Measurements from ENCODE around the gene PAM16.
"Not testable (repeated sequence)": the region's sequence is repeated elsewhere in the genome, so short reads cannot be mapped to it uniquely, and the experiment has no call there.

The PAM16 gene

DNA sequence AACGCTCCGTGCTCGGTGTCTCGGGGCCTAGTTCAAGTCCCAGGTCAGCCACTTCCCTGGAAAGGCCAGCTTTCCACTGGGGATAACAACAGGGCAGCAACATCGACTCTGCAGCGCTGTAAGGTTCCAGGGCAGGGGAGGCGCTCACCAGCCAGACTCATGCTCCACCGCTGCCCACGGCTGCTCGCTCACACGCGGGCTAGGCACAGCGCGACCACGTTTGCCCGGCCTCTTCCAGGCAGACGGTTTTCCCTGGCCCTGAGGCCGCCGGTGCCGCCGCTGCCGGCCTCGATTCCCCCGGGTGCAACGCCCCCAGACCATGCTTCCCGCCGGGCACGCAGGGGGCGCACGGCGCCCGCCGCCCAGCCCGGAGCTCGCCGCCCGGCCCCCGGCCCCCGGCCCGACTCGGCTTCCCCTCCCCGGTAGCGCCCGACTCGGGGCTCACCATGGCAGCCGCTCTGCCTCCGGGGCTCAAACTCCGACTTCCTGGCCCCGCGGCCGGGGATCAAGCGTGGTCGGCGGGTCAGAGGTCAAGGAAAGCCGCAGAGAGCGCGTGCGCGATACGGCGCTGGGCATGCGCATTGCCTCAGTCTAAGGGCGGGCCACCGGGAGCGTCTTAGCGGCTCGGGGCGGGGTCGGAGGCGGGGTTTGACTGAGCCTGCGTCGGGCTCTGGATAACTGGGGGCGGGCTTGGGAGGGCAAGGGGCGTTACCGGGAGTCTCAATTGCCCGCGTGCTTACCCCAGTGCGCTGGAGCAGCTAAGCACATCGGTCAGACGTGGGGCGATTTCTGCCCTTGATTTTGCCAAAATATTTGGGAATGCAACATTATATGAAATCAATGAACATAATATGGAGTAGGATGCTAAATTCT lies at the start of gene PAM16:
TSS of gene PAM16 (minus strand) at position 535 of the 873 bp plus-strand sequence. CDS start at position 448, 87 bp downstream.
- peak; percentile 96 for DNase-seq

- DNase-seq: no peak
Measured at GRCh38 chr16:4399001-4399730, 48.0 kb upstream of the PAM16 start.

- DNase-seq: no peak
Measured at GRCh38 chr16:4395055-4395726, 44.1 kb upstream of the PAM16 start.

GRCh38 chr16:4393850-4394249 lies 42.7 kb upstream of the PAM16 start:
- DNase-seq: not testable (repeated sequence)

DNA sequence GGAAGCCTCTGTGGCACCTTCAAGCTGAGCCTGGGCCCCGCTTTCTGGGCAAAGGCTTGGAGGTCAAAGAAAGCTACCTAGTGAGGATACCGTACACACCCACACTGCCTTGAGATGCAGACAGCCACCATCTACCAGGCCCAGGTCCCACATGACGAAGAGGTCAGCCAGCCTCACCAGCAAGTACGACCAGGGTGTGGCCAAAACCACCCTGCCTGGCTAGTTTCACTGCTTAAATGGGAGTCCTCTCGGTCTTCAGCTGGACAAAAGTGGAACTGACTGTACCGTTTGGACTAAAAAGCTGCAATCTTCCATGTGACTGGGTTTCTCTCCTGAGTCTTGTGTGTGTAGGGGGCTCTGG lies 42.1 kb upstream of the PAM16 start:
- no peak for DNase-seq

DNA sequence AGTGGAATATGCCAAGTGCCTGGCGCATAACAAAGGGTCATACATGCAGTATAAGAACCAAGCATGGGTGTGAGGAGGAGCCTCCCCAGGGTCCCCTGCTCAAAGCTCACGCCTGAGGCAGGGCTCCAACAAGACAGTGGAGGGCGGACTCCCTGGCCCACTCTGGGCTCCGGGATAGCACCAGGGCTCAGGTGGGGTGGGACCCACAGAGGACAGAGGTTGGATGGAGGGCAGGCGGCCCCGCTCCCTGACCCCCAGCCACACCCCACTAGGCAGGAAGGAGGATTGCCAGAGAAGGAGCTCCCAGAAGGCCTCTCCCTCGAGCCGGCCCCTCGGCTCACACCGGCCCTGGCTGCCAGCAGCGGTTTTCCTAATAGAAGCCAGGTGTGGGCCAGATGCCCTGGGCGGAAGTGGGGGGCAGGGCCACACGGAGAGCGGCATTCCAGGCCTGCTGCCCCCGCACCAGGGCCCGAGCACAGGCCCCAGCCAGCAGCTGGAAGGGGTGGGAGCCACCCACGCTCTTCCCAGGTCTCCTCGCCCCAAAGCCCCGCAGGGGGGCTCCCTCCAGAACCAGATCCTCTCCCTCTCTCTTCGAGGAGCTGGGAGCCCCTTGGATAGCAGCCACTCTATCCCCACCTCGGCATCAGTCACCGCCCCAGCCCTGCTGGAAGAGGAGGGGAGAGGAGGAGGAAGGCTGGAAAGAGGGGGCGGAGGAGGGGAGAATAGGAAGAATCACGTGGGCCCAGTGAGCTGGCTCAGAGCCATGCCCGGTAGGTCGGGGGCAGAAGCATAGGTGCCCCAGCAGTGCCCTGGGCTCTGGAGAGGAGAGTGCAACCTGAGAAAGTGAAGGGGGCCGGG lies 41.5 kb upstream of the PAM16 start:
- no peak for DNase-seq

- DNase-seq: no peak
Measured at GRCh38 chr16:4391631-4392381, 40.7 kb upstream of the PAM16 start.

- DNase-seq: no peak
Measured at GRCh38 chr16:4390266-4391260, 39.4 kb upstream of the PAM16 start.

- DNase-seq: no peak
Measured at GRCh38 chr16:4389051-4389955, 38.2 kb upstream of the PAM16 start.

DNA sequence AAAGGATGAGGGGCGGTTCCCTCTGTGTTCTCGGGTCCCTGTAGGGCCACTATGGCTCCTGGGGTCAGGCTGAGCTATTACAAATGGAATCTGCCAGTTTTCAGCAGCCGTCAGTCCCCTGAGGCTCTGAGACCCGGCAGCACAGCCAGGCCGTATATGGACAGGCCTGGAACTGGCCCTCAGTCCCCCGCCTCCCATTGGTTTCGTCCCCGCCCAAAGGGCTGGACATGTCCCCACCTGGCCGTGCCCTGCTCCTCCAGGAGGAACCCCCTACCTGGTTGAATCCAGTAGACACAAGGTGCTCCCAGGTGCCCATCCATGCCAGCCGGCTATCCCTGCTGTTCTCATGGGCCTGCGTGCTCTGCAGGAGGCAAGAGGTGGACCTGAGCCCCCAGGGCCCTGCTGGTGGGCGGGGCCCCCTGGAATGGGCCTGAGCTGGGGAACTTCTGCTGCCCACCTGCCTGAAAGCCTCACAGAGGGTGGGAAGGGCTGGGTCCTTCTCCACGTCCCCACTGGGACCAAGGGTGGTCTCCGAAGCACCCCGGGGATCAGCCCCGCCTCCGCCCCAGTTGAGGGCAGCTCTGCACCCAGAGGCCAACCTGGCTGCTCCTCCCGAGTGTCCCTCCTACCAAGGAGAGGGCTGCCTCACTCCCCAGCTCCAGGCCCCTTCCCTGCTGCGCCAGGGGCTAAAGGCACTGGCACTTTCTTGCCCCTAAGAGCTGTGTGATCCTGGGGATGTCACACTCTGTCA lies 37.3 kb upstream of the PAM16 start:
- no peak for DNase-seq

GRCh38 chr16:4387781-4388180 lies 36.7 kb upstream of the PAM16 start:
- DNase-seq: no peak

- DNase-seq: no peak
Measured at GRCh38 chr16:4386951-4387565, 35.9 kb upstream of the PAM16 start.

- DNase-seq: no peak
Measured at GRCh38 chr16:4386451-4386805, 35.3 kb upstream of the PAM16 start.

DNA sequence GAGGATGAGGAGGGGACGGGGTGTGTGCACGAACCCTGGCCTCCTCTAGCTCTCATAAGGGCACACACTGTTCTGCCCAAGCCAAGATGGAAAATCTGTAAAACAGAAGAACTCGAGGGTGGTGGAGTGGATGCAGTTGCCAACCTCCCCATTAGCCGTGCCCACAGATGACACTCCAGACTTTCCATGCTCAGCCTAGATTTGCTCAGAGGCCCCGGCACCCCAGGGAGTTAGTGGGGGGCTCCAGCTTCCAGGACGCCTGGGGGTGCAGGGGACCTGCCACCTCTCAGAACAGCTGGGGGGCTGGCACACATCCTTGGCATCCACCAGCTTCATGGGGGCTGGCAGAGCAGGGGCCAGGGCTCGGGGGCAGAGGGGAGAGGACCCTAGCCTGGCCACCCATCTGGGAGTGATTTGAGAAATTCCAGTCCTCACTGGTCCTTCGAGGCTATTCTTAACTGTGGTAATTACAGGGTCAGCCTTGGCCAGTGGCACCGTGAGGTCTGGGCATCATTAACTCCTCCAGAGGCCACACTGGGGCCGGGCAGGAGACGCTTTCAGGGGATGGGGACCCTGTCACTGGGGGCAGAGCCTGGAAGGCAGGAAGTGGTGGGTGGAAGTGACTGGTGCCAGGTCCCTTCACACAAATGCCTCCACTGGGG lies 34.8 kb upstream of the PAM16 start:
- DNase-seq: no peak

GRCh38 chr16:4385066-4385788 lies 34.1 kb upstream of the PAM16 start:
- DNase-seq: no peak

DNA sequence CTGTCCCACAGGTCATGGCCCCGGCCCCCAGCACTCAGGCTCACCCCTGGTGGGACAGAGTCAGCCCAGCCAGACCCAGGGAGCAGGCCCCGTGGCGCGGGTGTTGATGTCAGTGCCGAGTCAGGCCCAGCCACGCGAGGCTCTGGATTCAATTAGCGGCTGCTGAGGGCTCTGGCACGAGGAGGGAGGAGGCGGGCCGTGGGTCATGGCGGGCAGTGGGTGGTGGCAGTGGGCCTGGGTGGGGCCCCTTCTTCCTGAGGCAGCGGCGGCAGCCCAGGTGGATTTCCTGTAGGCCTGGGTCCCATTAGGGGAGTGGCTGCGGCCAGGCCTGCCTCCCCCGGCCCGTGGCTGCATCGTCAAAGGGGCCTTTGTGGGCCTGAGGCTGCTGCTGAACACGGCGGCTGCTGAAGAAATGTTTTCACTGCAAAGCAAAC lies 33.4 kb upstream of the PAM16 start:
- DNase-seq: no peak

Measured in stimulated activated naive CD4-positive, alpha-beta T cell treated with Interleukin-2 at 50 U/mL for 16 hours (primary cell).